H9 (cell line): Measurements from ENCODE around the gene MUC5AC. TPM values are rescaled to one million over a fixed set of nuclear protein-coding genes. Genes with fewer than 3 reads are reported as not detected.

Experiments used
- DNase-seq: peaks from one replicate; pipeline ENCODE4 v3.0.0-alpha.2; 2017
- H2AFZ ChIP-seq: one replicate; pipeline ENCODE4 v1.6.1; 2013; ENCODE audit warnings: mild to moderate bottlenecking, low read length, control low read depth, moderate library complexity
- H2AK5ac ChIP-seq: 2 replicates; pipeline ENCODE4 v1.6.1; 2013; ENCODE audit warnings: low read length, control low read depth, mixed read lengths; ENCODE audit not compliant: insufficient read length
- H2BK120ac ChIP-seq: one replicate; pipeline ENCODE4 v1.6.1; 2013; ENCODE audit warnings: low read depth, mild to moderate bottlenecking, low read length, control low read depth, inconsistent platforms; ENCODE audit not compliant: poor library complexity, severe bottlenecking
- H2BK12ac ChIP-seq: 2 replicates; pipeline ENCODE4 v1.6.1; 2013; ENCODE audit warnings: low read length, control low read depth, mixed read lengths, low read depth; ENCODE audit not compliant: insufficient read length
- H2BK15ac ChIP-seq: 2 replicates; pipeline ENCODE4 v1.6.1; 2013; ENCODE audit warnings: low read depth, low read length, control low read depth
- H2BK20ac ChIP-seq: one replicate; pipeline ENCODE4 v1.6.1; 2013; ENCODE audit warnings: low read depth, mild to moderate bottlenecking, low read length, control low read depth, inconsistent platforms; ENCODE audit not compliant: poor library complexity, severe bottlenecking
- H2BK5ac ChIP-seq: 2 replicates; pipeline ENCODE4 v1.6.1; 2013; ENCODE audit warnings: low read length, control low read depth, mixed read lengths; ENCODE audit not compliant: insufficient read length
- H3K14ac ChIP-seq: 2 replicates; pipeline ENCODE4 v1.6.1; 2013; ENCODE audit warnings: low read length, control low read depth; ENCODE audit not compliant: insufficient read depth
- H3K18ac ChIP-seq: 2 replicates; pipeline ENCODE4 v1.6.1; 2013; ENCODE audit warnings: low read depth, mild to moderate bottlenecking, mixed read lengths, low read length, control low read depth; ENCODE audit not compliant: insufficient read length
- H3K23ac ChIP-seq: 2 replicates; pipeline ENCODE4 v1.6.1; 2013; ENCODE audit warnings: low read length, control low read depth, mixed read lengths, low read depth; ENCODE audit not compliant: insufficient read length
- H3K23me2 ChIP-seq: 2 replicates; pipeline ENCODE4 v1.6.1; 2013; ENCODE audit warnings: low read depth, mild to moderate bottlenecking, mixed read lengths, low read length, control low read depth; ENCODE audit not compliant: insufficient read length, poor library complexity, severe bottlenecking
- H3K27ac ChIP-seq: 2 replicates; pipeline ENCODE4 v1.5.1; 2013; ENCODE audit warnings: low read length, control low read depth, mixed read lengths, low read depth; ENCODE audit not compliant: insufficient read length
- H3K27me3 ChIP-seq: 2 replicates; pipeline ENCODE4 v1.6.1; 2013; ENCODE audit warnings: low read length, control low read depth, inconsistent platforms; ENCODE audit not compliant: insufficient read depth
- H3K4ac ChIP-seq: 2 replicates; pipeline ENCODE4 v1.6.1; 2013; ENCODE audit warnings: low read depth, mild to moderate bottlenecking, control low read depth, inconsistent platforms, low read length, moderate library complexity
- H3K4me1 ChIP-seq: 2 replicates; pipeline ENCODE4 v1.6.1; 2013; ENCODE audit warnings: low read length, control low read depth, inconsistent platforms; ENCODE audit not compliant: insufficient read depth
- H3K4me2 ChIP-seq: 2 replicates; pipeline ENCODE4 v1.6.1; 2013; ENCODE audit warnings: low read length, control low read depth, mixed read lengths; ENCODE audit not compliant: insufficient read length, insufficient read depth
- H3K56ac ChIP-seq: 2 replicates; pipeline ENCODE4 v1.6.1; 2013; ENCODE audit warnings: low read depth, mild to moderate bottlenecking, mixed read lengths, low read length, control low read depth; ENCODE audit not compliant: insufficient read length
- H3K79me1 ChIP-seq: 2 replicates; pipeline ENCODE4 v1.6.1; 2013; ENCODE audit warnings: low read depth, mild to moderate bottlenecking, moderate library complexity, low read length, control low read depth, inconsistent platforms; ENCODE audit not compliant: insufficient read depth, poor library complexity, severe bottlenecking
- H3K79me2 ChIP-seq: 2 replicates; pipeline ENCODE4 v1.6.1; 2013; ENCODE audit warnings: low read length, control low read depth, inconsistent platforms; ENCODE audit not compliant: insufficient read depth
- H3K9ac ChIP-seq: 2 replicates; pipeline ENCODE4 v1.6.1; 2013; ENCODE audit warnings: low read length, control low read depth, mixed read lengths; ENCODE audit not compliant: insufficient read length; ENCODE audit errors: extremely low read depth
- H3K9me3 ChIP-seq: one replicate; pipeline ENCODE4 v1.6.1; 2013; ENCODE audit warnings: low read depth, low read length, inconsistent platforms; ENCODE audit not compliant: control insufficient read depth
- H3T11ph ChIP-seq: one replicate; pipeline ENCODE4 v1.6.1; 2013; ENCODE audit warnings: mild to moderate bottlenecking, low read length, control low read depth, inconsistent platforms
- H4K20me1 ChIP-seq: one replicate; pipeline ENCODE4 v1.6.1; 2013; ENCODE audit not compliant: control insufficient read depth, insufficient read length, insufficient read depth
- H4K5ac ChIP-seq: 2 replicates; pipeline ENCODE4 v1.6.1; 2013; ENCODE audit warnings: low read depth, mild to moderate bottlenecking, mixed read lengths, low read length, control low read depth; ENCODE audit not compliant: insufficient read length
- H4K8ac ChIP-seq: replicated peaks from 2 replicates; pipeline ENCODE4 v1.6.1; 2013; ENCODE audit warnings: low read length, control low read depth, mixed read lengths, low read depth; ENCODE audit not compliant: insufficient read length
- H4K91ac ChIP-seq: 2 replicates; pipeline ENCODE4 v1.6.1; 2013; ENCODE audit warnings: low read depth, mild to moderate bottlenecking, moderate library complexity, mixed read lengths, low read length, control low read depth; ENCODE audit not compliant: insufficient read length
- H3K27ac Mint-ChIP-seq, 3 experiments: 2 replicates in 2 of 3; 3 replicates in 1 of 3; pipeline ENCODE4 v1.8.0; 2020 to 2021; ENCODE audit warnings: mixed read lengths in 3 of 3, mild to moderate bottlenecking in 1 of 3, moderate library complexity in 1 of 3
- H3K27me3 Mint-ChIP-seq: 2 replicates; pipeline ENCODE4 v1.8.0; 2021; ENCODE audit warnings: low read depth, mild to moderate bottlenecking, moderate library complexity, mixed read lengths
- H3K36me3 Mint-ChIP-seq, 3 experiments: 2 replicates in 2 of 3; 3 replicates in 1 of 3; pipeline ENCODE4 v1.8.0; 2020 to 2021; ENCODE audit warnings: low read depth in 3 of 3, mixed read lengths in 3 of 3; ENCODE audit not compliant: insufficient read depth in 1 of 3
- H3K4me1 Mint-ChIP-seq, 2 experiments: 2 replicates each; pipeline ENCODE4 v1.8.0; 2020; ENCODE audit warnings: mixed read lengths in 2 of 2
- H3K4me3 Mint-ChIP-seq, 2 experiments: 2 replicates in 1 of 2; 3 replicates in 1 of 2; pipeline ENCODE4 v1.8.0; 2020 to 2021; ENCODE audit warnings: mild to moderate bottlenecking in 2 of 2, mixed read lengths in 2 of 2, moderate library complexity in 1 of 2
- H3K9me3 Mint-ChIP-seq, 2 experiments: 2 replicates in 1 of 2; 3 replicates in 1 of 2; pipeline ENCODE4 v1.8.0; 2020; ENCODE audit warnings: mild to moderate bottlenecking in 2 of 2, mixed read lengths in 2 of 2, moderate library complexity in 1 of 2
- WGBS: extraction: QIAGEN DNeasy Blood & Tissue Kit; methylation state at CpG from one replicate; pipeline ENCODE4 v1.1.7; 2013; ENCODE audit warnings: missing lambda C conversion rate, low lambda C conversion rate, mixed read lengths; ENCODE audit not compliant: insufficient read length; ENCODE audit errors: extremely low coverage; 5-methylcytosine and 5-hydroxymethylcytosine counted together
- total RNA-seq: library from RNA; stranded (reverse); gene quantifications from 2 replicates; pipeline ENCODE4 v1.2.1, GENCODE V29; 2021
- TF ChIP-seq, protein P1 (sequence below): fragments of 200-600 bp; sonication (generic); conservative IDR thresholded peaks from 3 replicates; pipeline ENCODE4 v1.8.0; 2021; ENCODE audit warnings: antibody characterized with exemption, mild to moderate bottlenecking

MUC5AC gene
- total RNA-seq, 1 experiment from 2014 or later = not detected

GRCh38 chr11:1196516-1197391 lies 39.0 kb downstream of the MUC5AC start:
- no peak overlapping the region for H4K91ac ChIP-seq
- no peaks in the 10 kb centered on the region for H3K4me1 Mint-ChIP-seq
- WGBS = no CpG with 5 or more reads among the region's 28 CpGs
- H3K4ac ChIP-seq = no peak overlapping the region
- H3K79me2 ChIP-seq = no peaks in the 10 kb centered on the region
- H2BK5ac ChIP-seq = no peak overlapping the region
- no peak overlapping the region for H2BK12ac ChIP-seq
- no peaks in the 10 kb centered on the region for H3K9me3 ChIP-seq
- H2AFZ ChIP-seq = no peak overlapping the region
- no peak overlapping the region for H2BK15ac ChIP-seq
- H3K4me2 ChIP-seq = no peak overlapping the region
- no peak overlapping the region for H4K8ac ChIP-seq
- H2AK5ac ChIP-seq = no peak overlapping the region
- H3K27ac Mint-ChIP-seq = no peak overlapping the region
- H3K27ac ChIP-seq = no peak overlapping the region
- H3K9me3 Mint-ChIP-seq = peaks cover 5 to 8% of the 10 kb centered on the region in 2 experiments
- H4K5ac ChIP-seq = no peak overlapping the region
- no peak overlapping the region for H3K23ac ChIP-seq
- H3K36me3 Mint-ChIP-seq = no peaks in the 10 kb centered on the region; a peak in 1 of 7 replicates
- no peaks in the 10 kb centered on the region for H3K27me3 ChIP-seq
- DNase-seq = peak; percentile 20
- H4K20me1 ChIP-seq = no peaks in the 10 kb centered on the region
- no peak overlapping the region for H3K9ac ChIP-seq
- TF ChIP-seq, protein P1, sequence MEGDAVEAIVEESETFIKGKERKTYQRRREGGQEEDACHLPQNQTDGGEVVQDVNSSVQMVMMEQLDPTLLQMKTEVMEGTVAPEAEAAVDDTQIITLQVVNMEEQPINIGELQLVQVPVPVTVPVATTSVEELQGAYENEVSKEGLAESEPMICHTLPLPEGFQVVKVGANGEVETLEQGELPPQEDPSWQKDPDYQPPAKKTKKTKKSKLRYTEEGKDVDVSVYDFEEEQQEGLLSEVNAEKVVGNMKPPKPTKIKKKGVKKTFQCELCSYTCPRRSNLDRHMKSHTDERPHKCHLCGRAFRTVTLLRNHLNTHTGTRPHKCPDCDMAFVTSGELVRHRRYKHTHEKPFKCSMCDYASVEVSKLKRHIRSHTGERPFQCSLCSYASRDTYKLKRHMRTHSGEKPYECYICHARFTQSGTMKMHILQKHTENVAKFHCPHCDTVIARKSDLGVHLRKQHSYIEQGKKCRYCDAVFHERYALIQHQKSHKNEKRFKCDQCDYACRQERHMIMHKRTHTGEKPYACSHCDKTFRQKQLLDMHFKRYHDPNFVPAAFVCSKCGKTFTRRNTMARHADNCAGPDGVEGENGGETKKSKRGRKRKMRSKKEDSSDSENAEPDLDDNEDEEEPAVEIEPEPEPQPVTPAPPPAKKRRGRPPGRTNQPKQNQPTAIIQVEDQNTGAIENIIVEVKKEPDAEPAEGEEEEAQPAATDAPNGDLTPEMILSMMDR = no peak
- no peaks in the 10 kb centered on the region for H3K79me1 ChIP-seq
- H3K14ac ChIP-seq = no peak overlapping the region; the same call in 1 of the 2 replicates
- H3K18ac ChIP-seq = no peak overlapping the region
- H3K27me3 Mint-ChIP-seq = peaks cover 4% of the 10 kb centered on the region
- no peak overlapping the region for H3T11ph ChIP-seq
- no peak overlapping the region for H2BK120ac ChIP-seq
- H3K4me3 Mint-ChIP-seq = no peak overlapping the region
- H3K4me1 ChIP-seq = no peaks in the 10 kb centered on the region
- H3K56ac ChIP-seq = no peak overlapping the region
- H3K23me2 ChIP-seq = peaks cover 4% of the 10 kb centered on the region
- H2BK20ac ChIP-seq = no peak overlapping the region
